Lower leg skin (tissue), 3 donors: ENCODE measurements around the gene ANKRD13A.

Experiments
- CTCF ChIP-seq, 3 donors: fragments of 450-650 bp; IDR thresholded peaks; one replicate each; pipeline ENCODE4 v1.5.1; 2016; ENCODE audit warnings: antibody characterized with exemption in 3 of 3, mild to moderate bottlenecking in 3 of 3, moderate library complexity in 2 of 3
- POLR2A ChIP-seq, 2 donors: fragments of 450-650 bp; IDR thresholded peaks; one replicate each; pipeline ENCODE4 v1.6.1; 2016 to 2017; ENCODE audit warnings: antibody characterized with exemption in 2 of 2, mild to moderate bottlenecking in 1 of 2, moderate library complexity in 1 of 2

GRCh38 chr12:109996483-109996853 is 2.8 kb upstream of the ANKRD13A start:
- no peak for TF ChIP-seq CTCF (IDR thresholded peaks at IDR 0.05)
- TF ChIP-seq POLR2A (IDR thresholded peaks at IDR 0.05) = no peak
